Gastroesophageal sphincter (tissue), 4 donors: ENCODE results near the gene DIAPH3. TPM values are rescaled to one million over a fixed set of nuclear protein-coding genes. Genes with fewer than 3 reads are reported as not detected.

Source experiments
- ATAC-seq: fragments of 150-250 bp; one replicate; pipeline ENCODE4 v1.9.1; 2016; ENCODE audit warnings: mild to moderate bottlenecking, moderate library complexity
- H3K27ac ChIP-seq, 4 donors: fragments of 200-600 bp; sonication (generic) in 3 of 4; 1 replicate in 3 of 4; 2 replicates in 1 of 4; pipeline ENCODE4 v1.5.1; 2016 to 2019
- H3K27me3 ChIP-seq: fragments of 200-600 bp; sonication (generic); one replicate; pipeline ENCODE4 v1.5.1; 2019
- H3K36me3 ChIP-seq, 2 donors: fragments of 200-600 bp; sonication (generic); one replicate each; pipeline ENCODE4 v1.5.1; 2019; ENCODE audit warnings: control low read depth in 1 of 2
- H3K4me1 ChIP-seq, 3 donors: fragments of 200-600 bp; sonication (generic); 1 replicate in 2 of 3; 2 replicates in 1 of 3; pipeline ENCODE4 v1.5.1; 2016 to 2019; ENCODE audit warnings: control low read depth in 2 of 3
- H3K4me3 ChIP-seq, 2 donors: fragments of 200-600 bp; sonication (generic); one replicate each; pipeline ENCODE4 v1.5.1; 2019; ENCODE audit warnings: mild to moderate bottlenecking in 1 of 2, moderate library complexity in 1 of 2
- H3K9me3 ChIP-seq, 3 donors: fragments of 200-600 bp; sonication (generic); one replicate each; pipeline ENCODE4 v1.5.1; 2017 to 2019; ENCODE audit warnings: control low read depth in 2 of 3
- EP300 ChIP-seq: sonication (generic); formaldehyde crosslinking; IDR thresholded peaks from one replicate; pipeline ENCODE4 v1.6.1; 2017; ENCODE audit warnings: antibody characterized with exemption, mild to moderate bottlenecking
- POLR2A ChIP-seq, 2 donors: fragments of 450-650 bp; IDR thresholded peaks; one replicate each; pipeline ENCODE4 v1.6.1; 2017; ENCODE audit warnings: antibody characterized with exemption in 2 of 2, mild to moderate bottlenecking in 2 of 2, moderate library complexity in 1 of 2
- POLR2AphosphoS5 ChIP-seq: sonication (generic); formaldehyde crosslinking; IDR thresholded peaks from one replicate; pipeline ENCODE4 v1.6.1; 2017; ENCODE audit warnings: antibody characterized with exemption
- WGBS, 2 donors: methylation state at CpG; one replicate each; pipeline ENCODE4 v1.1.5; 2018; ENCODE audit warnings: low coverage in 1 of 2; 5-methylcytosine and 5-hydroxymethylcytosine counted together
- total RNA-seq, 4 donors: library from RNA; depleted of rRNA; stranded (reverse); fragments of >200 nt; gene quantifications; one replicate each; pipeline ENCODE4 v1.1.0, GENCODE V29; 2016
- TF ChIP-seq, protein P1 (sequence below), 4 experiments: fragments of 200-600 bp in 2 of 4; fragments of 450-650 bp in 2 of 4; sonication (generic) in 1 of 4; IDR thresholded peaks; one replicate each; pipeline ENCODE4 v1.5.1; 2017 to 2019; ENCODE audit warnings: antibody characterized with exemption in 4 of 4, mild to moderate bottlenecking in 2 of 4, moderate library complexity in 2 of 4

The DIAPH3 gene
- total RNA-seq, 4 donors from 2014 or later, result 0.13 to 1.7 (median 0.49) TPM; not detected in 1

DNA sequence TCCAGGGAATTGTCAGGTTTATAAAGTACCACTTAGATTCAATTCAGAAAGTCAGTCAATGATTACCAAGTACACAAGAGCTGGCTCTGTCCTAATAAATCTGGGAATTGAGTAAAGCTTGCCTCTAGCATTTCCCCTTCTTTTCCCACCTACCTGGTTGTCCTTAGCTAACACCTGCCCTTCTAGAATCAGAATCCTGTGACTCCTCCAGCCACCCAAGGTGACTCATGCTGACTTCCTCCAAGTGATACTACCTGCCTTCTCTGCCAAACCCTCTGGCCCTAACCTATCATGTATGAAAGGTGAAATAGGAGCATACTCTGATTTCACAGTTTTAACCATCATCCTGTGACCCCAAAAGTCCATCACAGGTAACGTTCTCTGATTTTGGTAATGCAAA is 151.2 kb downstream of the DIAPH3 start:
- TF ChIP-seq EP300 (no peak), POLR2A (IDR thresholded peaks at IDR 0.05) (no peak), POLR2AphosphoS5 (no peak)
- TF ChIP-seq, protein P1, sequence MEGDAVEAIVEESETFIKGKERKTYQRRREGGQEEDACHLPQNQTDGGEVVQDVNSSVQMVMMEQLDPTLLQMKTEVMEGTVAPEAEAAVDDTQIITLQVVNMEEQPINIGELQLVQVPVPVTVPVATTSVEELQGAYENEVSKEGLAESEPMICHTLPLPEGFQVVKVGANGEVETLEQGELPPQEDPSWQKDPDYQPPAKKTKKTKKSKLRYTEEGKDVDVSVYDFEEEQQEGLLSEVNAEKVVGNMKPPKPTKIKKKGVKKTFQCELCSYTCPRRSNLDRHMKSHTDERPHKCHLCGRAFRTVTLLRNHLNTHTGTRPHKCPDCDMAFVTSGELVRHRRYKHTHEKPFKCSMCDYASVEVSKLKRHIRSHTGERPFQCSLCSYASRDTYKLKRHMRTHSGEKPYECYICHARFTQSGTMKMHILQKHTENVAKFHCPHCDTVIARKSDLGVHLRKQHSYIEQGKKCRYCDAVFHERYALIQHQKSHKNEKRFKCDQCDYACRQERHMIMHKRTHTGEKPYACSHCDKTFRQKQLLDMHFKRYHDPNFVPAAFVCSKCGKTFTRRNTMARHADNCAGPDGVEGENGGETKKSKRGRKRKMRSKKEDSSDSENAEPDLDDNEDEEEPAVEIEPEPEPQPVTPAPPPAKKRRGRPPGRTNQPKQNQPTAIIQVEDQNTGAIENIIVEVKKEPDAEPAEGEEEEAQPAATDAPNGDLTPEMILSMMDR (IDR thresholded peaks at IDR 0.05), result no peak
- no peaks in the 10 kb centered on the region for H3K36me3 ChIP-seq
- no peak overlapping the region for H3K4me3 ChIP-seq
- 75 to 93% methylated on average over 1 of the region's 1 CpG for WGBS, 2 donors
- no peaks in the 10 kb centered on the region for H3K9me3 ChIP-seq
- H3K4me1 ChIP-seq, result no peaks in the 10 kb centered on the region
- H3K27ac ChIP-seq, result no peak overlapping the region
- no peaks in the 10 kb centered on the region for H3K27me3 ChIP-seq
- no peak for ATAC-seq

DNA sequence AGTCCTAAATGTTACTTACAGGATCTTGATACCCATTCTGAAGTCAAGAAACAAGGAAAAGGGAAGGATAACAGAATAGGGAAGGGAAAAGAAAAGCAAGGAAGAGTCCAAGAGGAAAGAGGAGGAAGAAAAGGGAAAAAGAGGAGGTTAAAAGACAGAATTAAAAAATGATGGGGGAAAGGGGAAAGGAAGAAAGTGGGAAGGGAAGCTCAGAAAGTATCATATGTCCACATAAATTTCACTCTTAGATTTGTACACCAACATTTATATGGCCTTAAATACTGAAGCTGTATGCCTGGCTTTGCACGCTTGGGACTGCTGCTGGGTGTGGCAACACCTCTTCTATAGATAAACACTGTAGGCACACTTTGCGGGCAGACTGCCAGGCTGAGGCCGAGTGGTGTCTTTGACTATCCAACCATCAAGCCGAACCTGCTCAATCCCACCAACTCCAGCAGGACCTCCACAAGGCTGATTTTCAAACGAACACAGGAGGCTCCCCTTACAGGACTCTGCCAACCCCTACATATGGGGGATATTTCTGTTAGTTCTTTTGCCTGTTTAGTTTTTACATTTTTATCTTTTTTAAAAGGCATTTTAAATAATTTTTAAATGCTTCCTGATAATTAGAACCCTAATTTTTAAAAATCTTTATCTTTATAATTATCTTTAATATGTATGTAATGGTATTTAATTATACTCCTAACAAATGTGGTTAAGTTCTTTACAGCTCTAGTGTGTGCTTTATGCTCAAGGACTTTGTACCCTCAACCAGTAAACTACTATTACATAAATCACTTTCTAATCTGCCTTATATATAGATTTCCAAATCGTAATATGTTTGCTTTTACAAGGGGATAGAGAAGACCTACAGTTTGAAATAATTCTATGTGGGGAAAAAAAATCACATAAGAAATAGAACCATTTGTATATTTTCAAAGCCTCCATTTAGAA is 154.2 kb downstream of the DIAPH3 start:
- Histone ChIP-seq H3K4me1 (no peaks in the 10 kb centered on the region), H3K4me3 (no peak overlapping the region), H3K9me3 (no peaks in the 10 kb centered on the region), H3K27ac (no peak overlapping the region), H3K27me3 (no peaks in the 10 kb centered on the region), H3K36me3 (no peaks in the 10 kb centered on the region)
- 64 to 96% methylated on average over 3 to 5 of the region's 6 CpGs for WGBS, 2 donors
- TF ChIP-seq POLR2AphosphoS5 (no peak), POLR2A (IDR thresholded peaks at IDR 0.05) (no peak), EP300 (no peak)
- TF ChIP-seq, protein P1 (IDR thresholded peaks at IDR 0.05), result no peak
- no peak for ATAC-seq

DNA sequence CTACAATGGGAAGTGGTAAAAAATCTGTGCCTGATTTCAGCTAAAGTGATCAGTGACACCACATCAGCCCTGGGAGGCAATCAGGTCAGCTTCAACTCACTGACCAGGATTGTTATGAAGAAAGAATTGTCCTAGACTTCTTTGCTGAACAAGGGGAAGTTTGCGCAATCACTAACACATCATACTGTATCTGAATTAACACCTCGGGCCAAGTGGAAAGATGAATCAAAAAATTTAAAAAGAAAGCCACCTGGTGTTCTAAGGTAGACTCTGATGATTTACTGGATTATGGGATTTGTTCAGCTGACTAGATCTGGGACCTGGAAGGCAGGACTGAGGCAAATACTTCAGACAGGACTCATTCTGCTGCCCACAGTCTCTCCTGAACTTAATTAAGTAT is 161.8 kb downstream of the DIAPH3 start:
- TF ChIP-seq EP300 (no peak), POLR2A (IDR thresholded peaks at IDR 0.05) (no peak), POLR2AphosphoS5 (no peak)
- TF ChIP-seq, protein P1 (IDR thresholded peaks at IDR 0.05), result no peak
- 85 to 96% methylated on average over 2 of the region's 2 CpGs for WGBS, 2 donors

GRCh38 chr13:60000976-60001375 is 162.8 kb downstream of the DIAPH3 start:
- Histone ChIP-seq H3K27me3 (no peaks in the 10 kb centered on the region), H3K4me3 (no peak overlapping the region), H3K27ac (no peak overlapping the region), H3K36me3 (no peaks in the 10 kb centered on the region), H3K4me1 (no peaks in the 10 kb centered on the region), H3K9me3 (no peaks in the 10 kb centered on the region)
- TF ChIP-seq EP300 (no peak), POLR2A (IDR thresholded peaks at IDR 0.05) (no peak), POLR2AphosphoS5 (no peak)
- TF ChIP-seq, protein P1 (IDR thresholded peaks at IDR 0.05), result no peak
- no peak for ATAC-seq

More for the DNA sequence above, 161.8 kb downstream of the DIAPH3 start:
- Histone ChIP-seq H3K4me3 (no peak overlapping the region), H3K4me1 (no peaks in the 10 kb centered on the region), H3K9me3 (no peaks in the 10 kb centered on the region), H3K27ac (no peak overlapping the region), H3K36me3 (no peaks in the 10 kb centered on the region), H3K27me3 (no peaks in the 10 kb centered on the region)
- no peak for ATAC-seq

DNA sequence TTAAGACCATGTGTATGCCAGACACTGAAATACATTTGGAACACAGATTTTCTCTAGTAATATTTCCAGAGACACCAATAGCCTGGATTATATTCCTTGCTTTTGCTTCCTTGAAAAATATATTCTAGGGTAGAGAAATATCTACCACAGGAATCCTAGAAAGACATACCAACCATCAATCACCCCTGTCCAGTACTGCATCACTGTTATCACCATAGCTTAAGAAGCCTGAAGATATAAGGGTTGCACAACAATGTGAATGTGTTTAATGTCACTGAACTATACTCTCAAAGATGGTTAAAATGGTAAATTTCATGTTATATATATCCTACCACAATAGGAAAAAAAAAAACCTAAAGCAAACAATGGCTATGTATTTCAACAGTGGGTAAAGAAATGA is 163.6 kb downstream of the DIAPH3 start:
- H3K4me3 ChIP-seq, result no peak overlapping the region
- no peaks in the 10 kb centered on the region for H3K9me3 ChIP-seq
- TF ChIP-seq EP300 (no peak), POLR2A (IDR thresholded peaks at IDR 0.05) (no peak), POLR2AphosphoS5 (no peak)
- TF ChIP-seq, protein P1 (IDR thresholded peaks at IDR 0.05), result no peak
- H3K36me3 ChIP-seq, result no peaks in the 10 kb centered on the region
- H3K27ac ChIP-seq, result no peak overlapping the region
- no peaks in the 10 kb centered on the region for H3K4me1 ChIP-seq
- H3K27me3 ChIP-seq, result no peaks in the 10 kb centered on the region
- ATAC-seq, result no peak
